ENCODE measurements around the gene DUSP5.

DUSP5 gene

GRCh38 chr10:110490640-110491039, 7.1 kb upstream of the DUSP5 start:
- no peak overlapping the region for H3K27ac ChIP-seq (ENCODE audit: low read length)

GRCh38 chr10:110491346-110491745, 6.4 kb upstream of the DUSP5 start:
- H2AFZ ChIP-seq (ENCODE audit: low read length): no peak overlapping the region
- H4K20me1 ChIP-seq (ENCODE audit: insufficient read depth, low read length): no peaks in the 10 kb centered on the region
- H3K9ac ChIP-seq (ENCODE audit: low read length): no peak overlapping the region
- H3K36me3 ChIP-seq (replicated peaks; ENCODE audit: insufficient read depth, low read length): no peaks in the 10 kb centered on the region
- no peaks in the 10 kb centered on the region for H3F3A ChIP-seq (ENCODE audit: insufficient read depth, low read length)
- H3K79me2 ChIP-seq (ENCODE audit: low read length): peaks cover 14% of the 10 kb centered on the region
- no peaks in the 10 kb centered on the region for H3K9me3 ChIP-seq (replicated peaks; ENCODE audit: insufficient read depth, low read length)
- H3K4me2 ChIP-seq (ENCODE audit: low read depth, low read length): no peak overlapping the region
- H3K27me3 ChIP-seq (replicated peaks; ENCODE audit: insufficient read depth, low read length): no peaks in the 10 kb centered on the region
- H3K27ac ChIP-seq (ENCODE audit: low read length): no peak overlapping the region
- no peak overlapping the region for H3K4me3 ChIP-seq (ENCODE audit: low read length)
- no peak for DNase-seq
- peaks cover 19% of the 10 kb centered on the region for H3K4me1 ChIP-seq (ENCODE audit: low read length)
- no peaks in the 10 kb centered on the region for H3K9me2 ChIP-seq (replicated peaks; ENCODE audit: insufficient read depth, low read length)
- TF ChIP-seq CTCF (IDR thresholded peaks at IDR 0.05; ENCODE audit: low read length): no peak
- no peak for TF ChIP-seq EZH2phosphoT487 (IDR thresholded peaks at IDR 0.05; ENCODE audit: low read length)
- no peak for TF ChIP-seq EZH2 (optimal IDR thresholded peaks at IDR 0.05; ENCODE audit: low read depth, low read length)

More at GRCh38 chr10:110490640-110491039, 7.1 kb upstream of the DUSP5 start:
- Histone ChIP-seq H3K9me3 (replicated peaks; ENCODE audit: insufficient read depth, low read length) (no peaks in the 10 kb centered on the region), H3F3A (ENCODE audit: insufficient read depth, low read length) (no peaks in the 10 kb centered on the region), H3K9me2 (replicated peaks; ENCODE audit: insufficient read depth, low read length) (no peaks in the 10 kb centered on the region), H4K20me1 (ENCODE audit: insufficient read depth, low read length) (no peaks in the 10 kb centered on the region), H2AFZ (ENCODE audit: low read length) (no peak overlapping the region), H3K4me3 (ENCODE audit: low read length) (no peak overlapping the region), H3K9ac (ENCODE audit: low read length) (no peak overlapping the region), H3K4me1 (ENCODE audit: low read length) (peaks cover 14% of the 10 kb centered on the region), H3K27me3 (replicated peaks; ENCODE audit: insufficient read depth, low read length) (no peaks in the 10 kb centered on the region), H3K36me3 (replicated peaks; ENCODE audit: insufficient read depth, low read length) (no peaks in the 10 kb centered on the region), H3K4me2 (ENCODE audit: low read depth, low read length) (no peak overlapping the region), H3K79me2 (ENCODE audit: low read length) (peaks cover 7% of the 10 kb centered on the region)
- DNase-seq: no peak
- TF ChIP-seq CTCF (IDR thresholded peaks at IDR 0.05; ENCODE audit: low read length) (no peak), EZH2 (optimal IDR thresholded peaks at IDR 0.05; ENCODE audit: low read depth, low read length) (no peak), EZH2phosphoT487 (IDR thresholded peaks at IDR 0.05; ENCODE audit: low read length) (no peak)

GRCh38 chr10:110492069-110492822, 5.5 kb upstream of the DUSP5 start:
- no peaks in the 10 kb centered on the region for H3F3A ChIP-seq (ENCODE audit: insufficient read depth, low read length)
- H3K9ac ChIP-seq (ENCODE audit: low read length): no peak overlapping the region
- DNase-seq: no peak
- H3K4me1 ChIP-seq (ENCODE audit: low read length): peaks cover 20% of the 10 kb centered on the region
- no peak overlapping the region for H3K4me3 ChIP-seq (ENCODE audit: low read length)
- H3K9me2 ChIP-seq (replicated peaks; ENCODE audit: insufficient read depth, low read length): no peaks in the 10 kb centered on the region
- no peaks in the 10 kb centered on the region for H3K27me3 ChIP-seq (replicated peaks; ENCODE audit: insufficient read depth, low read length)
- peaks cover 23% of the 10 kb centered on the region for H3K79me2 ChIP-seq (ENCODE audit: low read length)
- no peak overlapping the region for H2AFZ ChIP-seq (ENCODE audit: low read length)
- H3K27ac ChIP-seq (ENCODE audit: low read length): no peak overlapping the region
- TF ChIP-seq CTCF (IDR thresholded peaks at IDR 0.05; ENCODE audit: low read length) (no peak), EZH2 (optimal IDR thresholded peaks at IDR 0.05; ENCODE audit: low read depth, low read length) (no peak), EZH2phosphoT487 (IDR thresholded peaks at IDR 0.05; ENCODE audit: low read length) (no peak)
- no peaks in the 10 kb centered on the region for H3K9me3 ChIP-seq (replicated peaks; ENCODE audit: insufficient read depth, low read length)
- H3K36me3 ChIP-seq (replicated peaks; ENCODE audit: insufficient read depth, low read length): no peaks in the 10 kb centered on the region
- H4K20me1 ChIP-seq (ENCODE audit: insufficient read depth, low read length): no peaks in the 10 kb centered on the region
- no peak overlapping the region for H3K4me2 ChIP-seq (ENCODE audit: low read depth, low read length)
